GM19099 (cell line): ENCODE measurements around the gene CORO7.
A peak's percentile ranks its signal among the peaks of the same experiment; 100 is the strongest.

Experiments
- POLR2A ChIP-seq: IDR thresholded peaks from 3 replicates; pipeline ENCODE4 v1.6.1; 2011; ENCODE audit warnings: low read depth; ENCODE audit not compliant: insufficient read length; ENCODE audit errors: extremely low read depth

Gene CORO7

DNA sequence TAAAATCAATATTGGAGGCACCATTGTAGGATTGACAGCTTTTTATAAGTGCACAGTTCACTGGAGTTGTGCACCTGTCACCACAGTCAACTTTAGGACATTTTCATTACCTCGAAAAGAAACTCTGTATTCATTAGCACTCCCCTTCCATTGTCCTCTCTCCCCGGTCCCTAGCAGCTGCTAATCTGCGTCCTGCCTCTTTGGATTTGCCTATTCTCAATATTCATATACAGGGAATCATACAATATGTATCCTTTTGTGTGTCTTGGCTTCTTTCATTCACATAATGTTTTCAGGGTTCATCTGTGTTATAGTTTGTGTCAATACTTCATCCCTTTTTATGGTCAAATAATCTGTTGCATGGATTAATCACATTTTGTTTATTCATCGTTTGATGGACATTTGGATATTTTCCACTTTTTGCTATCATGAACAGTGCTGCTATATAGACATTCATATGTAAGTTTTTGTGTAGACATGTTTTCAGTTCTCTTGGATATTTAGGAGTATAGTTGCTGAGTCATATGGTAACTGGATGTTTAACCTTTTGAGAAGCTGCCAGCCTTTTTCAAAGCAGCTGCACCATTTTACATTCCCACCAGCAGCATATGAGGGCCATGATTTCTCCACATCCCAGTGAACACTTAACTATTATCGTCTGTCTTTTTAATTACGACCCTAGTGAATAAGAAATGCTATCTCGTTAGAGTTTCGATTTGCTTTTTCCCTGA lies 19.1 kb upstream of the CORO7 start:
- no peak for TF ChIP-seq POLR2A

DNA sequence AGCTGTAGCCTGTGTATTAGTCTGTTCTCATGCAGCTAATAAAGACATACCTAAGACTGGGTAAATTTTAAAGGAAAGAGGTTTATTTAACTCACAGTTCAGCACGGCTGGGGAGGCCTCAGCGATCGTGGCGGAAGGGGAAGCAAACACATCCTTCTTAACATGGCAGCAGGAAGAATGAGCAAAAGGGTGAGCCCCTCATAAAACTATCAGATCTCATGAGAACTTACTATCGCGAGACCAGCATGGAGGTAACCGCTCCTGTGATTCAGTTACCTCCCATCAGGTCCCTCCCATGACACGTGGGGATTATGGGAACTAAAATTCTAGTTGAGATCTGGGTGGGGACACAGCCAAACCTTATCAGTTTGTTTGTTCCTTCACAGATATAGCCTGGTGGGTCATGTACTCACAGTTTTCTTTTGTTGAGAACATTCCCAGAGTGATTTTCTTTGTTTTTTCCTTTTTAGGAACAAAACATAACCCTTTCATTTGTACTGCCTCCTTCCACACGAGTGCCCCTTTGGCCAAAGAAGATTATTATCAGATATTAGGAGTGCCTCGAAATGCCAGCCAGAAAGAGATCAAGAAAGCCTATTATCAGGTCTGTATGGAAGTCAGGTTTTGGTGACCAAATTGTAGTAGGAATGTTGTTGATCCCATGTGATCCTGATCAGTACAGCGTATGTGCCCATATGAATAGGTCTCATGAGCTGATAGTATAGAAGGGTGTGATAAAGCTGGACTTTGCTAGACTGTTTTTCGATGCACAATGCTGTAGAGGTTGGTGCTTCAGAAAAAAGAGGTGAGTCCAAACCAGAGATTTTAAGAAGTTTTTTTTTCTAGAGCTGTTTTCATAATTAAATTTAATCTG lies 17.8 kb upstream of the CORO7 start:
- TF ChIP-seq POLR2A: no peak

DNA sequence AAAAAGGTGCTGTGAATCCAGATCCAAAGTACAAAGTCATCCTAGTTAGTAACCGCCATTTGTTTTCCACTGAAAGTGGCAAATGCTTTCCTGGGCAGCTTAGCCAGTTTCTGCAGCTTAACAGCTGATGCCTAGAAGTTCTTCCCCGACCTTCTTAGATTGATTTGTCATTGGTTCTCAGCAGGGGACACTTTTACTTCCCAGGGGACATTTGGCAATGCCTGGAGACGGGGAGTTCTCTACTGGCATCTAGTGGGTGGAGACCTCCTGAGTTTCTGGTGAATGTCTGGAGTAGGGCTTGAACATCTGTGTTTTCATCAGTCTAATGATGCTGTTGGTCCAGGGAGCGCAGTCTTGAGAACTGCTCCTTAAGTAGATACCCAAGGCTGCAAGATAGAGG lies 16.8 kb upstream of the CORO7 start:
- no peak for TF ChIP-seq POLR2A

DNA sequence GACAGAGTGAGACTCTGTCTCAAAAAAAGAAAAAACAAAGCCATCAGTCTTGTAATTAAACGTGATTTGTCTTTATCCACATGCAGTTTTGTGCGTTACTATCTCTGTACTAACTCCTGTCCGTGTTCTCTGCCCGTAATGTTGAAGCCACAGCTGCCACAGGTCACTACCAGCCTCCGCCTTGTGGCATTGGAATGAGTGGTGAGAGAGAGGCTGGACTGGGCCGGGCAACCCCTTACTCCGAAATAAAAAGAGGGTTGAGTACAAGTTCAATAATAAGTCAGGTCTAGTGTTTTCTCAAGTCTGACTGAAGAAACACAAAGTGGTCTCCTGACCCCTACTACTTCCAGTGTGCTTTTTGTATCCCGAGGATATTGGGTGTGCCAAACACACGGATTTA lies 14.6 kb upstream of the CORO7 start:
- TF ChIP-seq POLR2A: no peak

DNA sequence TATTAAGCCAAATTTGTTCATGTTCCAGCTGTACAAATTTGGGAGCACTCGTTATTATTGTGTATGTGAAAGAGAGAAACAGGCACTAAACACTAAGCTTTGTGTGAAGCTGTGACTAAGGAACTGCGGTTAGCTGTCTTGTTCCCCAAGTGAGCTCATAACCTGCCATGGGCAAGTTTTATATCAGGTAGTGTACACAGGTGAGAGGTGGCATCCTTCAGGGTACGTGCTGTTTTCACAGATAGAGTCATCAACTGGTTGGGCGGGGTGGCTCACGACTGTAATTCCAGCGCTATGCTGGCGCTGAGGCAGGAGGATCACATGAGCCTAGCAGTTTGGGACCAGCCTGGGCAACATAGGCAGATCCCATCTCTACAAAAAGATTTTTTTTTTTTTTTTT lies 12.1 kb upstream of the CORO7 start:
- no peak for TF ChIP-seq POLR2A

DNA sequence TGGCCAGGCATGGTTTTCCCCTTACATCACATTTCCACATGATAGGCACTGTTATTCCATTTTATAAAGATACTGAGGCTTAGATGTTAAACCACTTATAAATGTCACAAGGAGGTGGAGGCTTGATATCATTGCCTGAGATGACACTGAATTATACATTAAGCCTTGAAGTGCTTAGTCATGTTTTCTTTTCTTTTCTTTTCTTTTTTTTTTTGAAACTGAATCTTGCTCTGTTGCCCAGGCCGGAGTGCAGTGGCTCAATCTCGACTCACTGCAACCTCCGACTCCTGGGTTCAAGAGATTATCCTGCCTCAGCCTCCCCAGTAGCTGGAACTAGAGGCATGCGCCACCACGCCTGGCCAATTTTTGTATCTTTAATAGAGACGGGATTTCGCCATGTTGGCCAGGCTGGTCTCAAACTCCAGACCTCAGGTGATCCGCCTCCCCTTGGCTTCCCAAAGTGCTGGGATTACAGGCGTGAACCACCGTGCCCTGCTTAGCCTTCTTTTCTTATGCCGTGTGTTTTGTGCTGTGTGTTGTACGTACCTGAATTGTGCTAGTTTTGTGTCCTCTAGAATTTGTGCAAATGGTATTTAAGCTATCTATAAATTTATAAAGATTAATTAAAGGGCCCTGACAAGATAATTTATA lies 10.5 kb upstream of the CORO7 start:
- TF ChIP-seq POLR2A: no peak

DNA sequence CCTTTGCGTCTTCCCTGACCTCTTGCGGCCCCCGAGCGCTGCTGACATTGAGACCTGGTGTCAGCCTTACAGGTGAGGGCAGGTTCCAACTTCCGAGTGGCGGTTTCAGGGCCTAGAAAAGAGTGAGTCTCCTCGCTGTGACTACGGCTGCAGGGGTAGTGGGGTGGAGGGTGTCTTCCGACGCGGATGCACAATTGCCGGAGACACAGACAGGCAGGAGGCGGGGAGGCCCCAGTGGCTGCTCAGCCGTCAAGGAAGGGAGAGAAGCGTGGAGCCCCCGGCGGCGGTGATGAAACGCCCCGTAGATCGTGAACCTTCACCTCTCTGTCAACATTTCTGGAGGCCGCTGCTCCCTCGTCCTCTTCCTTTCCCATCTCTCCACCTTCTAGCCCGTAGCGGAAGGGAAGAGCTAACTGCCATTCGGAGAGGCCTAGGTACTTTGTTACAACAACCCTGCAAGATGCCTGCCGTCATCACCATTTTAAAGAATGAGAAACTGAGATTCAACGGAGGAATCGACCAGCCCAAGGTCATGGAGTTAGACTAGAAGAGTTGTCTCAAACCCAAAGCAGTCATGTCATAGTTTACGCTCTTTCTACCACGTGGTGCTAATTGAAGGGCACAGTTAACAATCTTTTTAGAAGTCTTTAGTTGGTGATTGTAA lies 9.8 kb upstream of the CORO7 start:
- TF ChIP-seq POLR2A: no peak

DNA sequence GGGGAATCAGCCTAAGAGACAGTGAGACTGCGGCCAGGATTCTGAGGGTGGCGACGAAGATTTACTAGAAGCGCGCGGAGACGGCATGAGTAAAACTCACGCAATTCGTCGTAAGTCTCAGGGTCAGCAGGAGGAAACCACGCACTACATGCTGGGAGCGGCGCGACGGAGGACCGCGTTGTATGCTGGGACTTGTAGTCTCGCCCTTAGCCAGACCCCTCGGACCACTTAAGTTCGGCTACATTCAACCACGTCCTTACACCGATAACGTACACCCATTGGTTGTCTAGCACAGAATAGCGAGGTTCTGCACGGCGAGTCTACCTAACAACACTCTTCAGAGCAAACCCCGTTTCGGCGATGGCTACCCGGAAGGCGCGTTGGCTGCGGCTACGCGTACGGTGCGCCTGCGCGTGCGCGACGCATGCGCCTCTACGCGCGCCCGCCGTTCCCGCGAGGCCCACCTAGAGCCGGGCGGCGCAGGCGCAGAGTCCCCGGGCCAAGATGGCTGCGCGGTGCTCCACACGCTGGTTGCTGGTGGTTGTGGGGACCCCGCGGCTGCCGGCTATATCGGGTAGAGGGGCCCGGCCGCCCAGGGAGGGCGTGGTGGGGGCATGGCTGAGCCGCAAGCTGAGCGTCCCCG lies 9.1 kb upstream of the CORO7 start, which contains the start of gene DNAJA3:
DNAJA3 (plus strand) TSS at position 491 of the 643 bp plus-strand sequence; CDS start at position 505, 14 bp downstream.
- peak; percentile 93 for TF ChIP-seq POLR2A

DNA sequence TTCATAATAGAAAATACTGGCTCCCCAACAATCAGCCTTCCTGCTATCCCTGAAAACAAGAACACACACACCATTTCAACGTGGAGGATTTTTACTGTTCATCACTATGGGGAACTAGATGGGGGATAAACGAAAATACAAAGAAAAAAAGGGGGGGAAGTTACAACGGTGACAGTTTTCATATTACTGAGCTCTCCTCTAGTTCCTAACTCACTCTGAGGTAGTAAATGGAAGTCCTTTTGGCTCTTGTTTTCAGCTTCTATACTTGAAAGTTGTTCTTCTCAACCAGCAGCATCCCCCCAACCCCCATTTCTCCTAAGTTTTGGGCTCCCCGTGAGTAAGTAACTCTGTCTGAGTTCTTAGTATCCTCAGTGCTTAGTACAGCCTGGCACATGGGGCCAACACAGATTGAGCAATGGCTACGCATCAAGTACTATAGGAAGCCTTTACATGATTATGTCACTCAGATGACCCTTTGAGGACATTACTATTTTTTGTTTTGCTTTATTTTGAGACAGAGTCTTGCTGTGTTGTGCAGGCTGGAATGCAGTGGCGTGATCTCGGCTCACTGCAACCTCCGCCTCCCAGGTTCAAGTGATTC lies 4.2 kb upstream of the CORO7 start:
- no peak for TF ChIP-seq POLR2A

DNA sequence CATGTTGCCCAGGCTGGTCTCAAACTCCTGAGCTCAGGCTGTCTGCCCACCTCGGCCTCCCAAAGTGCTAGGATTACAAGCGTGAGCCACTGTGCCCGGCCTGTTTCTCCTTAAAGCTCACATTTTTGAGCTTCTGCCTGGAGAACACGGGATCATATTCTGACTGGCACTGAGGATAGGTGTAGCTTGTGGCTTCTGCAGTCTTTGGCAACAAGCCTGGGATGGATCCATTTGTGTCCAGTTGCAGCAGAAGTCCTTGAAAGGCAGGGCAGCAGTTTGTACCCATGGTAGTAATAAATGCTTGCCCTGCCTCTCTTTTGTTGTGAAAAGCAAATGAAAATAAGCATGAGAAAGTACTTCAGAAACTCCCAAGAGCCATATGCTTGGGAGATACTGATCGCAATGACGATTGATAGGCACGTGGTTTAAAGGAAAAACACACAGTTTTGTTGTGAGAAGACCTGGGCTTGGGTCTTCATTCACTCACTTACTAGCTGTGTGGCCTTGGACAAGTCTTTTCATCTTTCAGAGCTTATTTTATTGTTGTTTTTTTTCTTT lies 3.1 kb upstream of the CORO7 start:
- no peak for TF ChIP-seq POLR2A

DNA sequence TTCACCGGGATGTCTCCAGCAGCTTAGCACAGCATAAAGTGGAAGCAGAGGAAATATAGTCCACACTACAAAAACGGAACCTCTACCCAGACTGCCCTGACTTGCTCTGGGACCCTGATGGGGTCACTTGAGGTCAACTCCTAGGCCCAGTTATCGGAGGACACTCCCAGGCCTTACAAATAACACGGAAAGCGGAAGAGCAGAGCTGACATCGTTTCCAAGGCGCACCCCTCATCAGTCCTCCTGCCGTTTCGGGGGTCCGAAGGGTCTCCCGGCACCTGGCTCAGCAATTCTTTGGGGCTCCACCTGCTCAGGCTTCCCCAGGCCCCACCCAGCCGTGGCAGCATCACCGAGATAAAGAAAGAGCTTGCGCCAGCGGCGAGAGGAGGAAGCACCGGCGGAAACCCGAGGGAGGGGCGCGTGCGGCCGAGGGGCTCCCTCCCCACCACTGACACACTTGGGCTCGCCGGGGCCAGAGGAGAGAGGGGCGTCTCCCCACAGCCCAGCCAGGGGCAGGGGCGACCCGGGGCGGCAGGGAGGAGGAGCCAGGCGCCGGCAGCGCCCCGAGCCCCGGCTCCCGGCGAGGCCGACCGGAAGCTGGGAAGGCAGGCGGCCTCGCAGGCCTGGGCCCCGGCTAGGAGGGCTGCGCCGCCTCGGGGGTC lies 727 bp downstream of the CORO7 start:
- TF ChIP-seq POLR2A: peak; percentile 46

DNA sequence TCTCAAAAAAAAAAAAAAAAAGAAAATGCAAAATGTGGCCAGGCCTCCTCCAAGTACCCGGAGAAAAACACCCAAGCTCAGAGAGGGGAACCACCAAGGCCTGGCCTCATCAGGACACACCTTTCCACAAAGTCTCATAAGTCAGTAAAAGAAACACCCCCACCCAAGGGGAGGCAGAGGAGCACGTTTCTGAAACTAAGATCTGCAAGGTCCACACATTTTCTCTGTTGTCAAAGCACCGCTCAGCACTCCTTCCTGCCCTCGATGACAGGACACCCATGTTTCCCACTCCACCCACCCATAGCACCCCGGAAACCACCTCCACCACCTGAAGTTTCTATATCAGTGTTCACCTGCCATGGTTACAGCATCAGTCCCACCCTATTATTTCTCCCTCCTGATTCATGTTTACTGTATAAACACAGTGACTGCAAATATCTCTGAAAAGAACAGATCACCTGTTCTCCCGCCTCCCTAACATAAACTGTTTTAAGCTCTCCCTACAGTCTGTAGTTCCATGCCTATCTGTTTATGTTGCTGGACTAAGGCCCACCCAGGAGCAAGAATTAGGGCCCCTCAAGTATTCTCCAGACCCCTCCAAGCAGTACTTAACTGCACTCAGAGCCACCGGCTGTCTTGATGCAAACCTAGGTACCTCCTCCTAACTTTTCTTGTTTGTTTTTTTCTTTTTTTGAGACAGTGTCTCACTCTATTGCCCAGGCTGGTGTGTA lies 2.0 kb downstream of the CORO7 start:
- no peak for TF ChIP-seq POLR2A

DNA sequence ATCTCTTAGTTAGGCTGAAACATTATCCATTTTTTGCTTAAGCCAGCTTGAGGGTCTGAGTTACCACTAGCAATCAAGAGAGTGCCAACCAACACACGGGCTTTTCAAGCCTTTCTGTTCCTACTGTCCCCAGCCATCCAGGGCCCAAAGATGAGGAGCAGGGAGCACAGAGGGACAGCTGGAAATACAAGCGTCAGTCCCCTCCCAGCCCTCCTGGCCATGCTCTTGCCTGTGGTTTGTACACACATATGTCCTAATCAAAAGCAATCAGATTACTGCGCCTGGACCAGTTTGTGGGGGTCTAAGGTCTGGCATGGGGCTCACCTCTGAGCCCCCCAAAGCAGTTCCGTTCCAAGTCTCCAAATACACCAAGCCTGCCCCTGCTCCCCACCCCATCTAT lies 3.5 kb downstream of the CORO7 start:
- TF ChIP-seq POLR2A: no peak
